ENCODE measurements around the gene DHH. TPM values are rescaled to one million over a fixed set of nuclear protein-coding genes. Genes with fewer than 3 reads are reported as not detected.

Gene DHH
- total RNA-seq, 1 experiment from 2014 or later, result 0.13 TPM

- no peak for DNase-seq
- Histone ChIP-seq H3K4me1 (replicated peaks; ENCODE audit: insufficient read depth) (no peaks in the 10 kb centered on the region), H2AFZ (no peak overlapping the region), H3K79me2 (ENCODE audit: low read depth) (no peaks in the 10 kb centered on the region), H3F3A (ENCODE audit: insufficient read depth, low read depth) (no peaks in the 10 kb centered on the region), H3K9me2 (ENCODE audit: insufficient read depth) (no peaks in the 10 kb centered on the region), H3K4me2 (no peak overlapping the region), H4K20me1 (ENCODE audit: insufficient read depth) (no peaks in the 10 kb centered on the region; the same call in 1 of the 2 replicates), H3K4me3 (no peak overlapping the region), H3K9me3 (ENCODE audit: insufficient read depth, low read depth) (no peaks in the 10 kb centered on the region), H3K27ac (no peak overlapping the region), H3K27me3 (ENCODE audit: insufficient read depth, low read depth) (no peaks in the 10 kb centered on the region), H3K36me3 (ENCODE audit: low read depth) (peaks cover 24% of the 10 kb centered on the region)
- no TSS peak for BruUV-seq (replicated peaks)
- TF ChIP-seq, protein P1, sequence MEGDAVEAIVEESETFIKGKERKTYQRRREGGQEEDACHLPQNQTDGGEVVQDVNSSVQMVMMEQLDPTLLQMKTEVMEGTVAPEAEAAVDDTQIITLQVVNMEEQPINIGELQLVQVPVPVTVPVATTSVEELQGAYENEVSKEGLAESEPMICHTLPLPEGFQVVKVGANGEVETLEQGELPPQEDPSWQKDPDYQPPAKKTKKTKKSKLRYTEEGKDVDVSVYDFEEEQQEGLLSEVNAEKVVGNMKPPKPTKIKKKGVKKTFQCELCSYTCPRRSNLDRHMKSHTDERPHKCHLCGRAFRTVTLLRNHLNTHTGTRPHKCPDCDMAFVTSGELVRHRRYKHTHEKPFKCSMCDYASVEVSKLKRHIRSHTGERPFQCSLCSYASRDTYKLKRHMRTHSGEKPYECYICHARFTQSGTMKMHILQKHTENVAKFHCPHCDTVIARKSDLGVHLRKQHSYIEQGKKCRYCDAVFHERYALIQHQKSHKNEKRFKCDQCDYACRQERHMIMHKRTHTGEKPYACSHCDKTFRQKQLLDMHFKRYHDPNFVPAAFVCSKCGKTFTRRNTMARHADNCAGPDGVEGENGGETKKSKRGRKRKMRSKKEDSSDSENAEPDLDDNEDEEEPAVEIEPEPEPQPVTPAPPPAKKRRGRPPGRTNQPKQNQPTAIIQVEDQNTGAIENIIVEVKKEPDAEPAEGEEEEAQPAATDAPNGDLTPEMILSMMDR (conservative IDR thresholded peaks at IDR 0.05), result no peak
- no peak for TF ChIP-seq EZH2 (IDR thresholded peaks at IDR 0.05; ENCODE audit: low read depth)
- intact Hi-C loops (cut with micrococcal nuclease; ENCODE audit: unreplicated experiment), result no loop called here
- POLR2A ChIA-PET (ENCODE audit: unreplicated experiment), result no interaction called here
- CTCF ChIA-PET, result interaction anchor here (0.6 to 1.0 kb wide), 4 partner anchors 25 to 64 kb away, joined by 3 to 8 read pairs (median 4); partner anchors contain the start of gene RHEBL1
These were observed 51.4 kb downstream of the DHH start for GRCh38 chr12:49043241-49043640.

GRCh38 chr12:49041881-49042484, 52.6 kb downstream of the DHH start:
- POLR2A ChIA-PET (ENCODE audit: unreplicated experiment), result no interaction called here
- BruUV-seq (replicated peaks), result no TSS peak
- no peaks in the 10 kb centered on the region; the same call in 1 of the 2 replicates for H4K20me1 ChIP-seq (ENCODE audit: insufficient read depth)
- intact Hi-C loops (cut with micrococcal nuclease; ENCODE audit: unreplicated experiment), result no loop called here
- no peaks in the 10 kb centered on the region for H3F3A ChIP-seq (ENCODE audit: insufficient read depth, low read depth)
- no peaks in the 10 kb centered on the region for H3K9me3 ChIP-seq (ENCODE audit: insufficient read depth, low read depth)
- H2AFZ ChIP-seq, result no peak overlapping the region
- no peaks in the 10 kb centered on the region for H3K4me1 ChIP-seq (replicated peaks; ENCODE audit: insufficient read depth)
- CTCF ChIA-PET, result interaction anchor here (0.6 to 0.7 kb wide), 2 partner anchors 20 to 25 kb away, joined by 3 to 4 read pairs; no protein-coding TSS in a partner anchor
- no peak overlapping the region for H3K4me2 ChIP-seq
- peaks cover 25% of the 10 kb centered on the region for H3K36me3 ChIP-seq (ENCODE audit: low read depth)
- TF ChIP-seq, protein P1 (conservative IDR thresholded peaks at IDR 0.05), result no peak
- TF ChIP-seq EZH2 (IDR thresholded peaks at IDR 0.05; ENCODE audit: low read depth), result no peak
- no peak overlapping the region for H3K4me3 ChIP-seq
- no peaks in the 10 kb centered on the region for H3K79me2 ChIP-seq (ENCODE audit: low read depth)
- no peaks in the 10 kb centered on the region for H3K9me2 ChIP-seq (ENCODE audit: insufficient read depth)
- no peak overlapping the region for H3K27ac ChIP-seq
- H3K27me3 ChIP-seq (ENCODE audit: insufficient read depth, low read depth), result no peaks in the 10 kb centered on the region
- DNase-seq, result no peak

GRCh38 chr12:49041036-49041880, 53.3 kb downstream of the DHH start:
- Histone ChIP-seq H3K36me3 (ENCODE audit: low read depth) (peaks cover 29% of the 10 kb centered on the region), H3K27ac (no peak overlapping the region), H3K27me3 (ENCODE audit: insufficient read depth, low read depth) (no peaks in the 10 kb centered on the region), H3K4me1 (replicated peaks; ENCODE audit: insufficient read depth) (no peaks in the 10 kb centered on the region), H3K9me3 (ENCODE audit: insufficient read depth, low read depth) (no peaks in the 10 kb centered on the region), H3F3A (ENCODE audit: insufficient read depth, low read depth) (no peaks in the 10 kb centered on the region), H3K79me2 (ENCODE audit: low read depth) (no peaks in the 10 kb centered on the region), H4K20me1 (ENCODE audit: insufficient read depth) (peaks cover under 1% of the 10 kb centered on the region), H3K4me2 (no peak overlapping the region), H2AFZ (no peak overlapping the region), H3K9me2 (ENCODE audit: insufficient read depth) (no peaks in the 10 kb centered on the region), H3K4me3 (no peak overlapping the region)
- intact Hi-C loops (cut with micrococcal nuclease; ENCODE audit: unreplicated experiment), result no loop called here
- ChIA-PET CTCF (interaction anchor here (0.6 to 0.7 kb wide), 2 partner anchors 19 to 26 kb away, joined by 3 to 4 read pairs; no protein-coding TSS in a partner anchor), POLR2A (ENCODE audit: unreplicated experiment) (no interaction called here)
- no TSS peak for BruUV-seq (replicated peaks)
- TF ChIP-seq, protein P1 (conservative IDR thresholded peaks at IDR 0.05), result no peak
- TF ChIP-seq EZH2 (IDR thresholded peaks at IDR 0.05; ENCODE audit: low read depth), result no peak
- peak in 1 of 2 experiments; percentile 30 for DNase-seq

Data from PC-9 (cell line).